GM12873 (cell line): ENCODE measurements around the gene IMPDH1.

Experiments used
- CTCF ChIP-seq: IDR thresholded peaks from 2 replicates; pipeline ENCODE4 v1.5.1; 2012; ENCODE audit warnings: low read depth, mild to moderate bottlenecking, moderate library complexity, low read length, control low read depth; ENCODE audit not compliant: insufficient read depth; ENCODE audit errors: missing control alignments

IMPDH1 gene

DNA sequence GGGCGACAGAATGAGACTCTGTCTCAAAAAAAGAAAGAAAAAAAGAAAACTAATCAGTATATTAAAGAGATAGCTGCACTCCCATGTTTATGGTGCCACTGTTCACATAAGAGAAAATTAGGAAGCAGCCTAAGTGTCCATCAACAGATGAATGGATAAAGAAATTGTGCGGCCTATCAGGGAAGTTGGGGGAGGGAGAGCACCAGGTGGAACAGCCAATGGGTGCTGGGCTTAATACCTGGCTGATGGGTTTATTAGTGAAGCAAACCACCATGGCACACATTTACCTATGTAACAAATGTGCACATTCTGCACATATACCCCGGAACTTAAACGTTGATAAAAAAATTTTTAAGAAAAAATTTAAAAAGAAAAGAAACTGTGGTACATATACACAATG, 39.3 kb downstream of the IMPDH1 start:
- TF ChIP-seq CTCF = no peak

GRCh38 chr7:128366986-128367385, 42.8 kb downstream of the IMPDH1 start:
- TF ChIP-seq CTCF = no peak

GRCh38 chr7:128366300-128366699, 43.5 kb downstream of the IMPDH1 start:
- TF ChIP-seq CTCF = no peak

DNA sequence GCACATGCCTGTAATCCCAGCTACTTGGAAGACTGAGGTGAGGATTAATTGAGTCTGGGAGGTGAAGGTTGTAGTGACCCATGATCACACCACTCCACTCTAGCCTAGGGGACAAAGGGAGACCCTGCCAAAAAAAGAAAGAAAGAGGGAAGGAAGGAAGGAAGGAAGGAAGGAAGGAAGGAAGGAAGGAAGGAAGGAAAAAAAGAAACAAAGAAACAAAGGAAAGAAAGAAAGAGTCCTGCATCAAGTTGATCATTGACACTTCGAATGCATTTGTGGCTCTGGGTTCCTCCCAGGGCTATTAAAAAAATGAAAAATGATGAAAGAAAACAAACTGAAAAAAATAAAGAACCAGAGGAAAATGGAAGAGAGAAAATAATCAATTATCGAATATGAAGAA, 44.4 kb downstream of the IMPDH1 start:
- TF ChIP-seq CTCF = no peak

GRCh38 chr7:128364166-128364870, 45.5 kb downstream of the IMPDH1 start:
- TF ChIP-seq CTCF = no peak

DNA sequence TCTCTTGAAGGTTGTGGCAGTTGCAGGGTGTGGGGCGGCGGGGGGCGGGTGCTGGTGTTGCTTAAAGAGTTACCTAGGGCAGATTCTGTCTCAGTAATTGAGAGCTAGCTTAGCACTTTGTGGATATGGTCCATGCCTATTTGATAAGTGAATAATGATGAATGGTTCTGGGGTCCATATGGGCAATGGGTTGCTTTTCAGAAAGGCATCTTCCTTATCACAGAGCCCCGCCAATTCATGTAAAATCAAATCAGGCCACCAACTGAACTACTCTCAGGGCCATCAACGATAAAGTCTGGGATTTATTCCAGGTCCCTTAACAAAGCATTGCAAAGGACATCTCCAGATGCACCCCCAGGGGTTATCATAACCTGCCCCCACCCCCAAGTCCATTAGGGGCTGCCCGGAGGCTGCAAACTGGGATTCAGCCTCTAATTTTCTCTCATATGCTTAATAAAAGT, 46.5 kb downstream of the IMPDH1 start:
- TF ChIP-seq CTCF = no peak

DNA sequence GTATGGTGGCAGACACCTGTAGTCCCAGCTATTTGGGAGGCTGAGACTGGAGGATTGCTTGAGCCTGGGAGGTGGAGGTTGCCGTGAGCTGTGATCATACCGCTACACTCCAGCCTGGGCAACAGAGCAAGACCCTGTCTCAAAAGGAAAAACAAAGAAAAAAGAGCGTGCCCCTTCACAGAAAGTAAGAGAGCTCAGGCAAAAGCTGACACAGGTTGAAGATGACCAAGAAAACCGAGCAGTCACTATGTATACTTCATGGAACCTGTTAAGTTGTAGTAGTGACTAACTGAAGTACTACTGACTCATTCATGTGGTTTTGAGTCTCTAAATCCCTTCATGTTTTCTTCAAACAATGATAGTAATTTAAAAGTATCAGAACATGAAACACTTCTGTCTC, 47.1 kb downstream of the IMPDH1 start:
- no peak for TF ChIP-seq CTCF
